ENCODE measurements around the gene HOXA7.

The HOXA7 gene

GRCh38 chr7:27104341-27105058 lies 52.0 kb downstream of the HOXA7 start:
- no peak for DNase-seq (ENCODE audit: low read depth in 1 of 2, low spot score in 1 of 2)
- no peak for TF ChIP-seq JUND (IDR thresholded peaks at IDR 0.05; ENCODE audit: low read depth)

More at GRCh38 chr7:27104341-27105058, 52.0 kb downstream of the HOXA7 start:
- in situ Hi-C loops (cut with HindIII; ENCODE audit: low pct_unique_long_range_greater_than_20kb, low sequenced_read_pairs), result no loop called here

All from T47D (cell line).